Stimulated activated CD4-positive, alpha-beta T cell treated with anti-CD3 and anti-CD28 coated beads, Interleukin-12 subunit alpha, Interleukin-12 subunit beta, amount 100 ng/mL, for 48 hours (primary cell): ENCODE results near the gene CPA5.
"Not testable (repeated sequence)": the region's sequence is repeated elsewhere in the genome, so short reads cannot be mapped to it uniquely, and the experiment has no call there.

Source experiments
- DNase-seq, 3 donors: peaks; one replicate each; pipeline ENCODE4 v3.0.0-alpha.2; 2020; ENCODE audit warnings: low read depth in 2 of 3, low spot score in 1 of 3

Gene CPA5

GRCh38 chr7:130358471-130358870 is 13.9 kb downstream of the CPA5 start:
- no peak for DNase-seq

- no peak for DNase-seq
Measured at GRCh38 chr7:130359276-130359857, 14.8 kb downstream of the CPA5 start.

- DNase-seq = no peak
Measured at GRCh38 chr7:130360518-130360917, 15.9 kb downstream of the CPA5 start.

- no peak for DNase-seq
Measured at GRCh38 chr7:130361681-130362080, 17.1 kb downstream of the CPA5 start.

GRCh38 chr7:130362251-130362816 is 17.7 kb downstream of the CPA5 start:
- DNase-seq = no peak

- DNase-seq = peak; percentile 60 to 74 (median 63)
Measured at GRCh38 chr7:130363026-130363847, 18.6 kb downstream of the CPA5 start.

- no peak for DNase-seq
Measured at GRCh38 chr7:130364451-130364850, 19.8 kb downstream of the CPA5 start.

GRCh38 chr7:130365088-130365487 is 20.5 kb downstream of the CPA5 start:
- DNase-seq = no peak

- no peak for DNase-seq
Measured at GRCh38 chr7:130365511-130366441, 21.2 kb downstream of the CPA5 start.

GRCh38 chr7:130366564-130366963 is 21.9 kb downstream of the CPA5 start:
- DNase-seq = no peak

GRCh38 chr7:130367088-130367755 is 22.6 kb downstream of the CPA5 start:
- no peak for DNase-seq

GRCh38 chr7:130367836-130368746 is 23.5 kb downstream of the CPA5 start:
- DNase-seq = no peak

- no peak for DNase-seq
Measured at GRCh38 chr7:130369110-130369711, 24.6 kb downstream of the CPA5 start.

- DNase-seq = no peak
Measured at GRCh38 chr7:130369831-130370550, 25.4 kb downstream of the CPA5 start.

GRCh38 chr7:130371046-130371445 is 26.4 kb downstream of the CPA5 start:
- no peak for DNase-seq

GRCh38 chr7:130372402-130373165 is 28.0 kb downstream of the CPA5 start:
- DNase-seq = no peak

- DNase-seq = no peak
Measured at GRCh38 chr7:130374507-130374906, 29.9 kb downstream of the CPA5 start.

GRCh38 chr7:130376461-130376860 is 31.8 kb downstream of the CPA5 start:
- not testable (repeated sequence) for DNase-seq
